Loucy (cell line): Measurements from ENCODE around the gene FHL1.

Experiments
- H2AFZ ChIP-seq: fragments of 200-600 bp; sonication (generic); 2 replicates; pipeline ENCODE4 v1.6.0; 2016; ENCODE audit warnings: antibody characterized with exemption, mild to moderate bottlenecking, low read length, moderate library complexity
- H3F3A ChIP-seq: fragments of 200-600 bp; 2 replicates; pipeline ENCODE4 v1.6.0; 2016; ENCODE audit warnings: antibody characterized with exemption, low read depth, mild to moderate bottlenecking
- H3K27me3 ChIP-seq: fragments of 200-600 bp; sonication (generic); 2 replicates; pipeline ENCODE4 v1.6.1; 2014; ENCODE audit warnings: low read length, mild to moderate bottlenecking; ENCODE audit not compliant: insufficient read depth, poor library complexity, severe bottlenecking
- H3K36me3 ChIP-seq: fragments of 200-600 bp; sonication (generic); 2 replicates; pipeline ENCODE4 v1.6.1; 2016; ENCODE audit warnings: low read length; ENCODE audit not compliant: insufficient read depth
- H3K4me1 ChIP-seq: fragments of 200-600 bp; sonication (generic); 2 replicates; pipeline ENCODE4 v1.5.1; 2014; ENCODE audit warnings: low read length, mild to moderate bottlenecking; ENCODE audit not compliant: insufficient read depth, poor library complexity, severe bottlenecking
- H3K4me2 ChIP-seq: fragments of 200-600 bp; sonication (generic); 2 replicates; pipeline ENCODE4 v1.6.0; 2014; ENCODE audit warnings: antibody characterized with exemption, low read length, low read depth, mild to moderate bottlenecking; ENCODE audit not compliant: poor library complexity, severe bottlenecking
- H3K4me3 ChIP-seq: fragments of 200-600 bp; sonication (generic); 2 replicates; pipeline ENCODE4 v1.5.1; 2014; ENCODE audit warnings: low read length, mild to moderate bottlenecking, mixed read lengths; ENCODE audit not compliant: poor library complexity, severe bottlenecking
- H3K79me2 ChIP-seq: fragments of 200-600 bp; sonication (generic); 2 replicates; pipeline ENCODE4 v1.6.1; 2014; ENCODE audit warnings: low read length; ENCODE audit not compliant: insufficient read depth
- H3K9ac ChIP-seq: fragments of 200-600 bp; sonication (generic); 2 replicates; pipeline ENCODE4 v1.6.0; 2014; ENCODE audit warnings: mild to moderate bottlenecking, low read depth, low read length, moderate library complexity; ENCODE audit not compliant: poor library complexity, severe bottlenecking
- H3K9me2 ChIP-seq: fragments of 200-600 bp; sonication (generic); replicated peaks from 2 replicates; pipeline ENCODE4 v1.6.1; 2016; ENCODE audit warnings: low read depth, low read length, mixed read lengths
- H3K9me3 ChIP-seq: fragments of 200-600 bp; sonication (generic); 2 replicates; pipeline ENCODE4 v1.6.1; 2014; ENCODE audit warnings: mild to moderate bottlenecking, antibody characterized with exemption, low read length, low read depth; ENCODE audit not compliant: insufficient read depth
- H4K20me1 ChIP-seq: fragments of 200-600 bp; sonication (generic); 2 replicates; pipeline ENCODE4 v1.6.0; 2014; ENCODE audit warnings: antibody characterized with exemption, low read length, mild to moderate bottlenecking; ENCODE audit not compliant: insufficient read depth, poor library complexity, severe bottlenecking
- EZH2phosphoT487 ChIP-seq: fragments of 200-600 bp; IDR thresholded peaks from 2 replicates; pipeline ENCODE4 v1.6.1; 2018; ENCODE audit warnings: antibody characterized with exemption, mild to moderate bottlenecking, moderate library complexity, borderline replicate concordance
- TF ChIP-seq, protein P1 (sequence below): fragments of 200-600 bp; sonication (generic); conservative IDR thresholded peaks from 2 replicates; pipeline ENCODE4 v1.5.1; 2014; ENCODE audit warnings: mild to moderate bottlenecking, antibody characterized with exemption, low read length

Gene FHL1

DNA sequence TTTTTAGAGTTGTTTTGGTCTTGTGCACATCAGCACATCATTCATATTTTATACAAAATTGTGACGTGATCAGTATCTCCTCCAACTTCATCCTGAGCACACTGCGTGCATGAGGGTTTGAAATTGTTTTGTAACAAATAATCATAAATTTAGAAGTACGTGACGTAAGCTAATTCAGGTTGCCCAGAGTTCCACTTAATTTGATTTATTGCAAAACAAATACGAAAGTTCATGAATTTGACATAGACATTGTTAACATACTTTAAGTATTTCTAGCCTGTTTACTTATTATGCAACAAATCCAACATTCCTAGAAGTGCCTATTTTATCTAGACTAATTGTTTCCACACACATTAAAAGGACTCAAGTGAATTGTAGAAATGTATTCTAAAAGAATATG is 55.6 kb downstream of the FHL1 start:
- H3K9me3 ChIP-seq, result no peaks in the 10 kb centered on the region
- H3K9me2 ChIP-seq, result no peaks in the 10 kb centered on the region
- no peak overlapping the region for H2AFZ ChIP-seq
- H3K36me3 ChIP-seq, result no peaks in the 10 kb centered on the region
- TF ChIP-seq, protein P1, sequence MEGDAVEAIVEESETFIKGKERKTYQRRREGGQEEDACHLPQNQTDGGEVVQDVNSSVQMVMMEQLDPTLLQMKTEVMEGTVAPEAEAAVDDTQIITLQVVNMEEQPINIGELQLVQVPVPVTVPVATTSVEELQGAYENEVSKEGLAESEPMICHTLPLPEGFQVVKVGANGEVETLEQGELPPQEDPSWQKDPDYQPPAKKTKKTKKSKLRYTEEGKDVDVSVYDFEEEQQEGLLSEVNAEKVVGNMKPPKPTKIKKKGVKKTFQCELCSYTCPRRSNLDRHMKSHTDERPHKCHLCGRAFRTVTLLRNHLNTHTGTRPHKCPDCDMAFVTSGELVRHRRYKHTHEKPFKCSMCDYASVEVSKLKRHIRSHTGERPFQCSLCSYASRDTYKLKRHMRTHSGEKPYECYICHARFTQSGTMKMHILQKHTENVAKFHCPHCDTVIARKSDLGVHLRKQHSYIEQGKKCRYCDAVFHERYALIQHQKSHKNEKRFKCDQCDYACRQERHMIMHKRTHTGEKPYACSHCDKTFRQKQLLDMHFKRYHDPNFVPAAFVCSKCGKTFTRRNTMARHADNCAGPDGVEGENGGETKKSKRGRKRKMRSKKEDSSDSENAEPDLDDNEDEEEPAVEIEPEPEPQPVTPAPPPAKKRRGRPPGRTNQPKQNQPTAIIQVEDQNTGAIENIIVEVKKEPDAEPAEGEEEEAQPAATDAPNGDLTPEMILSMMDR, result no peak
- no peak for TF ChIP-seq EZH2phosphoT487
- H3K4me2 ChIP-seq, result no peak overlapping the region
- H3K27me3 ChIP-seq, result no peaks in the 10 kb centered on the region
- no peaks in the 10 kb centered on the region for H3F3A ChIP-seq
- no peaks in the 10 kb centered on the region for H4K20me1 ChIP-seq
- no peaks in the 10 kb centered on the region for H3K79me2 ChIP-seq
- no peak overlapping the region for H3K9ac ChIP-seq
- no peak overlapping the region for H3K4me3 ChIP-seq
- peaks cover 13% of the 10 kb centered on the region for H3K4me1 ChIP-seq

DNA sequence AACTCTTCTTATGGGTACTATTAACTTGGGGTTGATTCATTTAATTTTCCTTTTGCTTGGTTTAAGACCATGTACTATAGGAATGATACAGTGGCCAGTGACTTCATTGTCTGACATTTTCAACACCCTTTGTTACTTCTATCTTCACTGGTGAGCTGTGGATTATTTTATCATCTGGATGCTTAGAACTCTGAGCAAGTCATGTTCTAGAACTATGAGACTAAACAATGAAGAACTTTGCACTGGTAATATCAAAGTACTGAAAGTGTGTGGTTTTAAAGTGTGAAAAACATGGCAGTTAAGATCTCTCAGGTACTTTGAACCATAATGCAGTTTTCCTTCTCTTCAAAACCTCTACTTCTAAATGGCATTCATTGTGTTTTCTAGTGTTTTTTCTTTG is 56.1 kb downstream of the FHL1 start:
- Histone ChIP-seq H3K79me2 (no peaks in the 10 kb centered on the region), H3K27me3 (no peaks in the 10 kb centered on the region), H3K4me1 (peaks cover 13% of the 10 kb centered on the region), H3K4me3 (no peak overlapping the region), H3K4me2 (peak overlapping the region; percentile 13), H4K20me1 (no peaks in the 10 kb centered on the region), H3K9ac (no peak overlapping the region), H3K9me2 (no peaks in the 10 kb centered on the region), H3K9me3 (no peaks in the 10 kb centered on the region), H3K36me3 (no peaks in the 10 kb centered on the region), H2AFZ (no peak overlapping the region), H3F3A (no peaks in the 10 kb centered on the region)
- TF ChIP-seq EZH2phosphoT487, result no peak
- TF ChIP-seq, protein P1, result no peak

DNA sequence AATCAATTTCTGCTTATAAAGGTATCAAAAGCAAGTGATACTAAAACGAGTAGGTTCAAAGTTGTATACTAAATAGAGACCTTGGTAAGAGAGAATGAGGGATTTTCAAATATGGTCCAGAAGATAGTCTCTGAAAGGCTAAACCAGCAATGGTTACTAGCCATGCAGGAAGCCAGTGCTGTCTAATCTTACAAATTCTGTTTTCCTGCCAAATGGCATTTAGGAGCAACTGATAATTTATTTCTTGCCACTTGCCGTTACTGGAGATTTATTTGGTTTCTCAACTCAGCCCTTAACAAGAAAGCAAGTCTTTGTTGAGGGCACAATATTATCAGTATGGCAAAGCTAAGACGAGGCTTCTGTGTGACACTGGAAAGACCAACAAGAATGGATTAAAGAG is 56.6 kb downstream of the FHL1 start:
- no peaks in the 10 kb centered on the region for H3K9me2 ChIP-seq
- peak overlapping the region; percentile 13 for H3K4me2 ChIP-seq
- H3K79me2 ChIP-seq, result no peaks in the 10 kb centered on the region

More for the DNA sequence above, 56.6 kb downstream of the FHL1 start:
- no peak overlapping the region for H3K4me3 ChIP-seq
- H3K27me3 ChIP-seq, result no peaks in the 10 kb centered on the region
- no peaks in the 10 kb centered on the region for H3F3A ChIP-seq
- TF ChIP-seq, protein P1, result no peak
- TF ChIP-seq EZH2phosphoT487, result no peak
- H3K9ac ChIP-seq, result peak overlapping the region; percentile 16
- no peak overlapping the region for H2AFZ ChIP-seq
- peaks cover 13% of the 10 kb centered on the region for H3K4me1 ChIP-seq
- H3K9me3 ChIP-seq, result no peaks in the 10 kb centered on the region
- H3K36me3 ChIP-seq, result no peaks in the 10 kb centered on the region
- no peaks in the 10 kb centered on the region for H4K20me1 ChIP-seq
